GM21825 (cell line): ENCODE results near the gene ZNF100.
"Not testable (repeated sequence)": the region's sequence is repeated elsewhere in the genome, so short reads cannot be mapped to it uniquely, and the experiment has no call there.

ENCODE experiments used
- ATAC-seq: cut with Tn5 transposase; IDR thresholded peaks from one replicate; pipeline ENCODE4 v1.9.1; 2021; ENCODE audit warnings: mild to moderate bottlenecking, moderate library complexity; ENCODE audit not compliant: unreplicated experiment

The ZNF100 gene

DNA sequence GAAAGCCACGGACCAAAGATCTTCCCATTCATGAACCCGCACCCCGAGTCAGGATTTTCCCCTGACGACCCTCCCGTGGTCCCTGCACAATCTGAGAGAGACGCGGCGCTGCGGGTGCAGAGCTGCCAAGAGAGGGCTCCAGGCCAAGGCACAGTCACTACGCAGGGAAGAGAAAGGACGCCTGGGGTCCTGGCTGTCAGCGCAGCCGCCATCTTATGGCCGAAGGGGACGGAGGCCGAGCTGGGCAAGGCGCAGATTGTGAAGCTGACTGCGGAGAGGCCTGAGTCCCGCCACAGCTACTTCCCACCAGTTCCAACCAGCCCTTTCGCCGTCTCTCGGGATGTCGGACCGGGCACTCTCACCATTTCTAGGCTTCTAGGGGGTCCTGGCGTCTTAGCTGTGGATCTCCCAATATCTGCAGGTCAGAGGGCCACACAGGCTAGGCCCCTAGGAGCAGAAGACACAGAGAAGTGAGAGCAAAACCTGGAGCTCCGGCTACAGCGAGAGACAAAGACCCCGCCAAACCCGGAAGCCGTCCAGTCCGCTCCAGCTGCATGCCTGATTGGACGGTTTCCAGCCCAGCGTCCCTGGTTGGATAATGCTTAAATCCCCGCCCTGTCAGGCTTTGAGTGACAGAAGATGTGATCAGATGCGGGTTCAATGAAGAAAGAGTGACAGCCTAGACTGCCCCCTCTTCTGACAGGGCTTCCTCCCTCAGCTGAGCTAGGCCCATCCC is at the start of gene ZNF100:
ZNF100 (minus strand) TSS at position 515 of the 736 bp plus-strand sequence; CDS start at position 365, 150 bp downstream.
- ATAC-seq: peak; percentile 96

DNA sequence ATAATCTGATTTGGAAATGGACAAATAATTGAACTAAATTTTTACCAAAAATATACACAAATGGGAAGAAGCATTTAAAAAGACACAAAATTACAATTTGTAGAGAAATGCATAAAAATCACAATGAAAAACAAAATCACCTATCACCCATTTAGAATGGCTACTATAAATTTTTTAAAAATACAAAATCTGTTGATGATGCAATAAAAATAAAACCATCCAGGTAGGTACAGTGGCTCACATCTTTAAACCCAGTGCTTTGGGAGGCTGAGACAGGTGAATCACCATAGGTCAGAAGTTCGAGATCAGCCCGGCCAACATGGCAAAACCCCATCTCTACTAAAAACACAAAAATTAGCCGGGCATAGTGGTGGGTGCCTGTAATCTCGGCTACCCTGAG is 45.1 kb upstream of the ZNF100 start:
- no peak for ATAC-seq

DNA sequence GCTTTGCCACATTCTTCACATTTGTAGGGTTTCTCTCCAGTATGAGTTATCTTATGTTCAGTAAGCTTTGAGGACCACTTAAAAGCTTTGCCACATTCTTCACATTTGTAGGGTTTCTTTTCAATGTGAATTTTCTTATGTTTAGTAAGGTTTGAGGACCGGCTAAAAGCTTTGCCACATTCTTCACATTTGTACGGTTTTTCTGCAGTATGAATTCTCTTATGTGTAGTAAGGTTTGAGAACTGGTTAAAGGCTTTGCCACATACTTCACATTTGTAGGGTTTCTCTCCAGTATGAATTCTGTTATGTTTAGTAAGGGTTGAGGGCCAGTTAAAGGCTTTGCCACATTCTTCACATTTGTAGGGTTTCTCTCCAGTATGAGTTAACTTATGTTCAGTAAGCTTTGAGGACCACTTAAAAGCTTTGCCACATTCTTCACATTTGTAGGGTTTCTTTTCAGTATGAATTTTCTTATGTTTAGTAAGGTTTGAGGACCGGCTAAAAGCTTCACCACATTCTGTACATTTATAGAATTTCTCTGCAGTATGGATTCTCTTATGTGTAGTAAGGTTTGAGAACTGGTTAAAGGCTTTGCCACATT is 41.1 kb upstream of the ZNF100 start:
- ATAC-seq: not testable (repeated sequence)

DNA sequence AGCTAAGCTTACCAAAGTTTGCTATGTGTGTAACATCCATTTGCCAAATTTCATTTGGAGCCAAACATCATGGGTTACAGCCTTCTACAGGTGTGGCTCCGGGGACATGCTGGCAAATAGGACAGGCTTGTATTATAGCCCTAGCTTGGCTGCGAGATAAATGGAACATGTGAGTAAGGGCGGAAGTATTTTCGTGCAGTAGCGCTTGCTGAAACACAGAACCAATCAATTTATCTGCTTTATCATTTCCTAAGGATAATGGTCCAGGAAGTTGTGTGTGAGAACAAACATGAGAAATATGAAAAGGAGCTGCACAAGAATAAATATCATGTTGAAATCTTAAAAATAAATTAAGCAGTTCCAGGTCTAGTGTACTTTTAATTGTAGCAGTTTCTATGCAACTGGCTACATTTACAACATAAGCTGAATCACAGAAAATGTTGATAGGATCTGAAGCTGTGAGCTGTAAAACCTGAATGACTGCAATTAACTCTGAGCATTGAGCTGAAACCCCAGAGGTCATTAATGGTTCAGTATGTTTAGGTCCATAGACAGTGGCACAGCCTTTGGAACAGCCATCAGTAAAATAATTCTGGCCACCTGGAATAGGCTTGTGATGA is 22.2 kb upstream of the ZNF100 start:
- no peak for ATAC-seq

DNA sequence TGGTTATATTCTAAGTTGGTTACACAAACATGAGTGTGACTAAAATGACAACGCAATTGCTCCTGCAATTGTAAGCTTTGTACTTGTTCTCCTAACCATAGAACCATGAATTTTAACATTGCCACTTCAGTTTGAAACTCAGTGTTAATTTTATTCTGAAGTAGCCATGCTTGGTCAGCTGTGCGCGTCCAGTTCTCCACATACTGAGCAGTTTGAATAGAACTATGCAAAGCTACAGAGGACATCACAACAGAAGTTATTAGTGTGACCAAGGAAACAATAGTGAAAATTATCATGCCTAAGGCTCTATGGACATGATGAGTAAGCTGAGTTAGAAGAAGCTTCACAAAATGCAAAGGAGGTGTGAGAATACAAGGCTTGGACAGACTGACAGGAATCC is 19.6 kb upstream of the ZNF100 start:
- no peak for ATAC-seq

DNA sequence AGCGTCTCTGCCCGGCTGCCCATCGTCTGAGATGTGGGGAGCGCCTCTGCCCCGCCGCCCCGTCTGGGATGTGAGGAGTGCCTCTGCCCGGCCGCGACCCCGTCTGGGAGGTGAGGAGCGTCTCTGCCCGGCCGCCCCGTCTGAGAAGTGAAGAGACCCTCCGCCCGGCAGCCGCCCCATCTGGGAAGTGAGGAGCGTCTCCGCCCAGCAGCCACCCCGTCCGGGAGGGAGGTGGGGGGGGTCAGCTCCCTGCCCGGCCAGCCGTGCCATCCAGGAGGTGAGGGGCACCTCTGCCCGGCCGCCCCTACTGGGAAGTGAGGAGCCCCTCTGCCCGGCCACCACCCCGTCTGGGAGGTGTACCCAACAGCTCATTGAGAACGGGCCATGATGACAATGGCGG is 8.4 kb upstream of the ZNF100 start:
- ATAC-seq: not testable (repeated sequence)

DNA sequence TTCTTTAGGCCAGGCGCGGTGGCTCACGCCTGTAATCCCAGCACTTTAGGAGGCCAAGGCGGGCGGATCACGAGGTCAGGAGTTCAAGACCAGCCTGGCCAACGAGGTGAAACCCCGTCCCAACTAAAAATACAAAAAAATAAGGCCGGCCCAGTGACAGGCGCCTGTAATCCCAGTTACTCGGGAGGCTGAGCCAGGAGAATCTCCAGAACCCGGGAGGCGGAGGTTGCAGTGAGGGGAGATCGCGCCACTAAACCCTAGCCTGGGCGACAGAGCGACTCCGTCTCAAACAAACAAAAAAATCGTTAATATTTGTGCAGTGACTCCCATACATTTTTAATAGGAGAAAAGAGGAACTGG is 694 bp downstream of the ZNF100 start:
- not testable (repeated sequence) for ATAC-seq

DNA sequence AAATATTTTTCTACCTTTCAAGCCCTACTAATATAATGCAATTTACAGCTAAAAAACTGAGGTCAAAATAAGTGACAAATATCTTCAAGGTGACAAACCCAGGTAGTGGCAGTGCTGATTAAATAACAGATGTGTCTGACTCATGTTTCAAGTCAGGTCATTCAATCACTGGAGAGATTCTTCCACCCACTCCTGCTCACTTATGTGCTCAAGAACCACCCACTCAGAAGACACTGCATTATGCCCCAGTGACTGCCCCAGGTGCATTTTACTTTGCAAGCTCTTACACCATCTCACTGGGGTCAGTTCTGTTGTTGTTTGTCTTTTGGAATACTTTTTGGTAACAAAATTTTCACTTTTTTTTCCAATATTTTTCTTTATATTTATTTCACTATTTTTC is 2.2 kb downstream of the ZNF100 start:
- ATAC-seq: no peak

DNA sequence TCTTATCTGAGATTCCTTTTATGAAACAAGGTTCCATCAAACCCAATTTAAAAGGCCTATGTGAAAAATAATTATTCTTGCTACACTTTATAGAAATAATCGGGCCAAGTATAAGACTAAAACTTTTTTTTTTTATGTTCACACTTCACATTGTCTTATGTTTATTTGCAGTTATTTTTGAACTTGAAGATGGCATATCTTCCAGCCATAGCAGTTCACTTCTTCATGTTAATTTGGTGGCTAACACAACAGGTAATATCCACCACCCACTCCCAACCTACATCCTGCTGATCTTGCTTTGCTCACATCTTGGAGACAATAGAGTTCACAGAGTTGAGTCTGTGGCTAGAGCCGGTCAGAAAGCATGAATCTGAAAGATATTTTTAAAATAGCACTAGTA is 5.8 kb downstream of the ZNF100 start:
- ATAC-seq: not testable (repeated sequence)

DNA sequence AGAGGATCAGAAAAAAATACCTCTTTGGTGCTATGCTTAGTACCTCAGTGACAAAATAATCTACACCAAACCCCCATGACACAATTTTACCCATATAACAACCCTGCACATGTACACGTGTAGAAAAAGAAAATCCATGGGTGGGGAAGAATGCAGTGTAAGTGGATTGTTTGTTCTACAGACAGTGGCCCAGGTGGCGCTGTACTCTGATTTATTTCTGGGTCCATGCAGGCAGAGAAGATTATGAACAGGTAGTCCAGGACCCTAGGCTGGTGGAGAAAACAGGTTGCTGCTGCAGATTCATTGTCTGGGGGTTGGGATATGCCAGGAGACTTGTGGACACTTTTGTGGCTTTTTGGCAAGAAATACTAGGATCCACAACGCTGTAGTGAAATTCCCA is 9.1 kb downstream of the ZNF100 start:
- no peak for ATAC-seq

DNA sequence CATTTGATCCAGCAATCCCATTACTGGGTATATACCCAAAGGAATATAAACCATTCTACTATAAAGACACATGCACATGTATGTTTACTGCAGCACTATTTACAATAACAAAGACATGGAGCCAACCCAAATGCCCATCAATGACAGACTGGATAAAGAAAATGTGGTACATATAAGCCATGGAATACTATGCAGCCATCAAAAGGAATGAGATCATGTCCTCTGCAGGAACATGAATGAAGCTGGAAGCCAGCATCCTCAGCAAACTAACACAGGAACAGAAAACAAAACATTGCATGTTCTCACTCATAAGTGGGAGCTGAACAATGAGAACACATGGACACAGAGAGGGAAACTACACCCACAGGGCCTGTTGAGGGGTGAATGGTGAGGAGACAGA is 11.8 kb downstream of the ZNF100 start:
- not testable (repeated sequence) for ATAC-seq

DNA sequence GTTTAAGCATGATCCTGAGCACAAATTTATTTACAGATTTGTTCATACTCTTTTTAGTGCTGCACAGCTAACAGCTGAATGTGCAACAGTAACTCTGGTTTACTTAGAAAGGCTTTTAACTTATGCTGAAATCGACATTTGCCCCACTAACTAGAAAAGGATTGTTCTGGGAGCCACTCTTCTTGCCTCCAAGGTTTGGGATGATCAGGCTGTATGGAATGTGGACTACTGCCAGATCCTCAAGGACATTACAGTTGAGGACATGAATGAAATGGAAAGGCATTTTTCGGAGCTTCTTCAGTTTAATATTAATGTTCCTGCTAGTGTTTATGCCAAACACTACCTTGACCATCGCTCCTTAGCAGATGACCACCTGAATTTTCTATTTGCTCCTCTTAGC is 16.0 kb downstream of the ZNF100 start:
- no peak for ATAC-seq

DNA sequence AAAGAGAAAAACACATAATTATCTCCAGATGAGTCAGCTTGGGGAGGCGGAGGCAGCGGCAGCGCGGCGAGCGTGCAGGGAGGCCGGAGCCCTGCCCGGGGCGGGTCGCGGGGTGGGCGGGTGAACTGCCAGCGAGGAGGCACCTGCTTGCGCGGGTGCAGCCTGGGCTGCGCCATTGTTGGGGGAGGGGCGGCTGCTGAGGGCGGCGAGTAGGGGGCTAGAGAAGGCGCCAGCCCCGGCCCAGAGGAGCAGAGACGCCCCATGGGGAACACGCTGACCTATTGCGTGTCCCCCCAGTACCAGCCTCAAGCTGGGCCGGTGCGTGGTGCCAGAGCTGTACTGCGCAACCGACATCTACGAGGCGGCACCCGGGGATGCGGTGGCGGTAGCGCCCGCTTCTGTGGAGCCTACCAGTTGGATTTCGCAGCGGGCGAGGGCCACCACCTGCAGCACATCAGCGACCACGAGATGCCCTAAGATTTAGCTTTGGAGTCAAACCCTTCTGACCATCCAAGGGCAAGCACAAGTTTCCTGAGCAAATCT is 16.7 kb downstream of the ZNF100 start:
- ATAC-seq: no peak

DNA sequence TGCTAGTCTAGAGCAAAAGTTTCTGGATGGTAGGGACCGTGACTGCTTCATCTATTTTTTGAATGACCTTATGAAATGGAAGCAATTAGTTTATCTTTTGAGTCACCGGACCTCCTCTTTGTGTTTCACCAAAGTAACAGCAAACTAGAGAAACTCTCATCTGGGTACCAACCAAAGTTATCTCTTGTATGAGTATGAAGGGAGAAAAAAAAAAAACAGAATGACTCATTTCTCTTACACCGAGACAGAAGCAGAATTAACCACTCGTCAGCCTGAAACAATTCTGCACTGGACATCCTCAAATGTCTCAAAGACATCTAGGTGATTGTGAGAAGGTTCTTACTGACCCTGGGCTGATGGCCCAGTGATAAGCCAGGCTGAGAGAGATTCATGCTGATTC is 18.3 kb downstream of the ZNF100 start:
- ATAC-seq: no peak

DNA sequence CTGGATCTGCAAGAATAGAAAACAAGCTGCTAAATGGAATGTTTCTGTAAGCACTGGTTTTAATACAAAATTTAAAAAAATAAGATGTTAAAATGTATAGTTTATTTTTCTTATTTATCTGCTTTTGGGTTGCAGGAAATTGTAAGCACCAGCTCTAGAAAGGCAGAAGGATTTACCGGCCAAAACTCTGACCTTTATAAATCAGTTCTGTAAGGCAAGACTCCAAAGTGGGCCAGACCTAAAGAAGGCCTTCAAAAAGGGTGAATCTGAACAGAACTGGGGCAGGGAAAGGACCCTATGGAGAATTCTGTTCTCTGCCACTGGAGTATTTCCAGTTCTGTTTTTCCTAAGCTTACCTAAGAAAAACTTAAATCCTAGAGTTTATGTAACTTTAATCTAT is 19.3 kb downstream of the ZNF100 start:
- no peak for ATAC-seq

DNA sequence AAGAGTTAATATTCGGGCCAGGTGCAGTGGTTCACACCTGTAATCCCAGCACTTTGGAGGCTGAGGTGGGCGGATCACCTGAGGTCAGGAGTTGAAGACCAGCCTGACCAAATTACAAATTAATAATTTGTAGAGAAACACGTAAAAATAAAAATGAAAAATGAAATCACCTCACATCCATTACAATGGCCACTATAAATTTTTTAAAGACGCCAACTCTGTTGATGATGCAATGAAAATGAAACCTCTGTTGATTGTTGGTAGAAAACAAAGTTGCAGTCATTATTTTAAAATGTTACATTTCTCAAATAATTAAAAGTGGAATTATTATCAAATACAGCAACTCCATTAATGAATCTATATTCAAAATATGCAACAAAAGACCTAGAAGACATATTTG is 26.8 kb downstream of the ZNF100 start:
- ATAC-seq: no peak

DNA sequence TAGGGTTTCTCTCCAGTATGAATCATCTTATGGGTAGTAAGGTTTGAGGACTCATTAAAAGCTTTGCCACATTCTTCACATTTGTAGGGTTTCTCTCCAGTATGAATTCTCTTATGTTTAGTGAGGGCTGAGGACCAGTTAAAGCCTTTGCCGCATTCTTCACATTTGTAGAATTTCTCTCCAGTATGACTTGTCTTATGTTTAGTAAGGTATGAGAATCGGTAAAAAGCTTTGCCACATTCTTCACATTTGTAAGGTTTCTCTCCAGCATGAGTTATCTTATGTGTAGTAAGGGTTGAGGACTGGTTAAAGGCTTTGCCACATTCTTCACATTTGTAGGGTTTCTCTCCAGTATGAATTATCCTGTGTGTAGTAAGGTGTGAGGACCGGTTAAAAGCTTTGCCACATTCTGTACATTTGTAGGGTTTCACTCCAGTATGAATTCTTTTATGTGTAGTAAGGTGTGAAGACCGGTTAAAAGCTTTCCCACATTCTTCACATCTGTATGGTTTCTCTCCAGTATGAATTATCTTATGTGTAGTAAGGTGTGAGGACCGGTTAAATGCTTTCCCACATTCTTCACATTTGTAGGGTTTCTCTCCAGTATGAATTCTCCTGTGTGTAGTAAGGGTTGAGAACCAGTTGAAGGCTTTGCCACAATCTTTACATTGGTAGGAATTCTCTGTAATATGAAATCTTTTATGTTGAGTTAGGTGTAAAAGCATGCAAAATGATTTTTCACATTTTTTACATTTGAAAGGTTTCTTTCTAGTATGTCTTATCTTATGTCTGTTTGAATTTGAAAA is 40.2 kb downstream of the ZNF100 start:
- ATAC-seq: not testable (repeated sequence)

DNA sequence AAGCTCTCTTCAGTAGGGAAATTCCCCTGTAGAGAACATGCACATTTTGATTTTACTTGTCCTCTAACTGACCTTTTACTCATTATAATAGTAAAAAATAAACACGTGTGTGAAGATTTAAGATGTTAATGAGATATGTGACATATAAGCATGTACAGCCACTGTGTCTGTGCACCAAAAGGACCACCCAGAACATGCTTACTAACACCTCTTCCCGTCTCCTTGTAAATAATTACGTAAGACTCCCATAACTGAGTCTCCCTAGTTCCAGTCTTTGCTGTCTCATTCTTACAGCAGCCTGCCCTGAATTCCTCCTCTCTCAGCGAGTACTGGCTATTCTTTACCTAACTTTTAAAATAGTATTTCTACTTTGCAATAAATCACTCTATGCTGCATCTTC is 53.6 kb downstream of the ZNF100 start:
- ATAC-seq: no peak

DNA sequence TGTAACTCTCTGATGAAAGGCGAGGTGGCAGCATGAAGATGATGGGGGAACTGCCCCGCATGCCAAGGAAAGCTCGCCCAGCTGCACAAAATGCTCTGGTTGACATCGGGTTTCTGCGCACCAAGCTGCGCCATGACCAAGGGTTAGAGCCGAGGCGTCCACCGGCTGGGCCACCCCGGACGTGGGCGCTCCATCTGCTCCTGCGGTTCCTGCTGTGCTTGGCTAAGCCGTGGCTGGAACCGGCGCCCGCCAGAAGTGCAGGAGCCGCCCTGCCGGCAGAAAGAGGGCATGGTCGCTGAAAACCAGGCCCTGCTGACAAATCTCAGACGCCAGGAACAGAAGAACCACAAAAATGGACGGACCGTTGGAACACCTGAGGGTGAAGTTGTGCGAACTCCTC is 57.9 kb downstream of the ZNF100 start:
- ATAC-seq: no peak

DNA sequence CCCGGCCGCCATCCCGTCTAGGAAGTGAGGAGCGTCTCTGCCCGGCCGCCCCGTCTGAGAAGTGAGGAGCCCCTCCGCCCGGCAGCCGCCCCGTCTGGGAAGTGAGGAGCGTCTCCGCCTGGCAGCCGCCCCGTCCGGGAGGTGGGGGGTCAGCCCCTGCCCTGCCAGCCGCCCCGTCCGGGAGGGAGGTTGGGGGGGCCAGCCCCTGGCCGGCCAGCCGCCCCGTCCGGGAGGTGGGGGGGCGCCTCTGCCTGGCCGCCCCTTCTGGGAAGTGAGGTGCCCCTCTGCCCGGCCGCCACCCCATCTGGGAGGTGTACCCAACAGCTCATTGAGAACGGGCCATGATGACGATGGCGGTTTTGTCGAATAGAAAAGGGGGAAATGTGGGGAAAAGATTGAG is 59.5 kb downstream of the ZNF100 start:
- not testable (repeated sequence) for ATAC-seq

DNA sequence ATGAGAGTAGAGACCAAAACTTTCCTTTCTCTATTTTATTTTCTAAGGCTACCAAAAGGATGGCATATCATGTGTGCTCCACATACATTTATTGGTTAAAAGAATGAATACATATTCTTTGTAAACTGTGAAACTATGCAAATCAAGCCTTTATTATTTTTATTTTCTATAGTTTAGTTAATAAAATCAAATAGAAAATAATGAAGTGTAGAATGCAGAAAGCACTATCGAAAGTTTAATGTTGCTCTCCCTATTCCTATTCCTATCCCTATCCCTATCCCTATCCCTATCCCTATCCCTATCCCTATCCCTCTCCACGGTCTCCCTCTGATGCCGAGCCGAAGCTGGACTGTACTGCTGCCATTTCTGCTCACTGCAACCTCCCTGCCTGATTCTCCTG is 60.3 kb downstream of the ZNF100 start:
- no peak for ATAC-seq
